ENCODE data around the gene GEMIN5. TPM values are rescaled to one million over a fixed set of nuclear protein-coding genes. Genes with fewer than 3 reads are reported as not detected.

GEMIN5 gene
- total RNA-seq, 1 experiment from 2014 or later, result 30.5 TPM

DNA sequence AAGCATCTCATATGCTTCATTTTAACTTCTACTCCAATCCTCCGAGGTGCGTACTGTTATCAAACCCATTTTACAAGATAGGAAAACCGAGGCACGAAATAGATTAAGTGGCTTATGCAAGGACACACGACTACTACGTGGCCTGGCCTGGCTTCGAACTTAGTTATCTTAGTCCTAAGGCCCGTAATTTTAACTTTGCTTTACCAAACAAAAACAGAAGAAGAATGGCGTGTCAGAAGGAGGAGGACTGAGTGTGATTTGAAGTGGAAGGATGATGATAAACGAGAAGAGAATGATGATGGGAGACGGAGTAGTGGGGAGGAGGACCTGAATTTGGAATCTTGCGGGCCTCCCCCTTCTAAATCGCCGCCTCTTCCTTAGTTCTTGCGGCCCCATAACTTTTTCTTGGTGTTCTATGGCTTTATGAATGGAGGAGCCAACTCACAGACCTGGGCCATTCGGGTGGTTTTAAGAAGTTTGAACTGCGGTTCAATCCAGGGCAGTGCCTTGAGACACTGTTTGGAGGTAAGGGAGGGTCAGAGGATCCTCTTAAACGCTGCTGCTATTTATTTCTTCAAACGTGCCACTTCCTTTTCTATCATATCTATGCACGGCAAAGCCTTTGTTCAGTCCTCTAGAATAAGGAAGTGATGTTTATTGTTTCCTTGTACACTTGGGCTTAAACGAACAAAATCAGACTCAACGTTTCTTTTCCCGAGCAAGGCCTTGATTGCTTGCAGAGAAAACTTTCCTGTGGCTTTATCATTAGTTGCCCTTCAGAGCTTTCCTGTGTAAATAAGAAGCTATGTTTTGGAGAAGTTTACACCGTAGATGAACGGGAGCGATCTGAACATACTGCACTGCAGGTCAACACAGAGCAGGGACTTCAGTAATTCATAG lies 78.8 kb downstream of the GEMIN5 start:
- CTCF ChIA-PET, result interaction anchor here (0.6 to 1.0 kb wide), 5 partner anchors 27 to 894 kb away, joined by 3 to 7 read pairs (median 3); no protein-coding TSS in a partner anchor
- no peak for DNase-seq
- peak overlapping the region; percentile 100 for H3K4me3 Mint-ChIP-seq (ENCODE audit: low read depth, unreplicated experiment)
- TF ChIP-seq, protein P1, sequence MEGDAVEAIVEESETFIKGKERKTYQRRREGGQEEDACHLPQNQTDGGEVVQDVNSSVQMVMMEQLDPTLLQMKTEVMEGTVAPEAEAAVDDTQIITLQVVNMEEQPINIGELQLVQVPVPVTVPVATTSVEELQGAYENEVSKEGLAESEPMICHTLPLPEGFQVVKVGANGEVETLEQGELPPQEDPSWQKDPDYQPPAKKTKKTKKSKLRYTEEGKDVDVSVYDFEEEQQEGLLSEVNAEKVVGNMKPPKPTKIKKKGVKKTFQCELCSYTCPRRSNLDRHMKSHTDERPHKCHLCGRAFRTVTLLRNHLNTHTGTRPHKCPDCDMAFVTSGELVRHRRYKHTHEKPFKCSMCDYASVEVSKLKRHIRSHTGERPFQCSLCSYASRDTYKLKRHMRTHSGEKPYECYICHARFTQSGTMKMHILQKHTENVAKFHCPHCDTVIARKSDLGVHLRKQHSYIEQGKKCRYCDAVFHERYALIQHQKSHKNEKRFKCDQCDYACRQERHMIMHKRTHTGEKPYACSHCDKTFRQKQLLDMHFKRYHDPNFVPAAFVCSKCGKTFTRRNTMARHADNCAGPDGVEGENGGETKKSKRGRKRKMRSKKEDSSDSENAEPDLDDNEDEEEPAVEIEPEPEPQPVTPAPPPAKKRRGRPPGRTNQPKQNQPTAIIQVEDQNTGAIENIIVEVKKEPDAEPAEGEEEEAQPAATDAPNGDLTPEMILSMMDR (IDR thresholded peaks at IDR 0.05; ENCODE audit: unreplicated experiment), result no peak
- H3K36me3 Mint-ChIP-seq (ENCODE audit: insufficient read depth, unreplicated experiment), result peaks cover 35% of the 10 kb centered on the region
- intact Hi-C loops (cut with micrococcal nuclease; ENCODE audit: unreplicated experiment), result loop anchor here (2.0 kb wide), 1 partner anchor 208 kb away; no protein-coding TSS in a partner anchor
- H3K27ac Mint-ChIP-seq (ENCODE audit: unreplicated experiment), result peak overlapping the region; percentile 95
- BruUV-seq (replicated peaks), result TSS peak; percentile 46
- no peaks in the 10 kb centered on the region for H3K9me3 Mint-ChIP-seq (ENCODE audit: low read depth, unreplicated experiment)
- no peaks in the 10 kb centered on the region for H3K27me3 Mint-ChIP-seq (ENCODE audit: unreplicated experiment)
- peaks cover 23% of the 10 kb centered on the region for H3K4me1 Mint-ChIP-seq (ENCODE audit: low read depth, unreplicated experiment)

DNA sequence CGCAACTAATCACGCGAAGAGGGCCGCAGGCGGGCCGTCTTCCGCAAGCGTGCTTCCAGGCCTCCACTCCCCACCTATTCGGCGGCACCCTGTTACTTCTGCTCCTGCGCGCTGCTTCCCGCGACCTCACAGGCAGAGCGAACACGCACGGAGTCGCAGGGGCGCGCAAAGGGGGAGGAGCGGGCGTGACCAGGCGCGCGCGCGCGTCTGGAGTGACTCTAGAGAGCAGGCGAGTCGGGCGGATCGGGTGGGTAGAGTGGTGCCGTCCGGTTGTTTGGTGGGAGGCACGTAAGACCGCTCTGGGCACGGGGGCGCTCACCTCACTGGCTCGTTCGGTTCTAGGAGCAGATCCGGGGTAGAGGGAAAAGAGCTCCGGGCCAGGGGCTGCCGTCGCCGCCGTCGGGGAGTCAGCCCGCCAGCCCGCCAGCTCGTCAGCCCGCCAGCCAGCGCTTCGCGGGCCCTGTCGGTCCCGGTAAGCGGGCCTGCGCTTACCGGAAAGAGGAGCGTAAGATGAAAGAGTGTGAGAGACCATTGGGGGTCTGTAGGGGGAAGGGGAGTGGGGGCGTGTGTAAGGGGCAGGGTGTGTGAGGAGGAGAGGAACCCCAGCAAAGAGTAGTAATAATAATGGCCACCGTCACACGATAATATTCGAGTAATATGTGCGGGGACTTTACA lies 79.6 kb downstream of the GEMIN5 start, which contains the start of gene CNOT8:
CNOT8 (plus strand) TSS at position 331 of the 675 bp plus-strand sequence. CDS start 4,652 bp downstream, outside the sequence.
- no peaks in the 10 kb centered on the region for H3K27me3 Mint-ChIP-seq (ENCODE audit: unreplicated experiment)
- peaks cover 23% of the 10 kb centered on the region for H3K4me1 Mint-ChIP-seq (ENCODE audit: low read depth, unreplicated experiment)
- peak within 1 kb of the TSS; percentile 95 for H3K27ac Mint-ChIP-seq (ENCODE audit: unreplicated experiment)
- TF ChIP-seq, protein P1 (IDR thresholded peaks at IDR 0.05; ENCODE audit: unreplicated experiment), result no peak
- no TSS peak for BruUV-seq (replicated peaks)
- intact Hi-C loops (cut with micrococcal nuclease; ENCODE audit: unreplicated experiment), result loop anchor here (2.0 kb wide), 1 partner anchor 208 kb away; no protein-coding TSS in a partner anchor
- peak; percentile 99 for DNase-seq
- H3K36me3 Mint-ChIP-seq (ENCODE audit: insufficient read depth, unreplicated experiment), result peaks cover 35% of the 10 kb centered on the region
- CTCF ChIA-PET, result interaction anchor here (0.6 to 1.0 kb wide), 5 partner anchors 27 to 894 kb away, joined by 3 to 7 read pairs (median 3); no protein-coding TSS in a partner anchor
- H3K4me3 Mint-ChIP-seq (ENCODE audit: low read depth, unreplicated experiment), result peak within 1 kb of the TSS; percentile 100
- no peaks in the 10 kb centered on the region for H3K9me3 Mint-ChIP-seq (ENCODE audit: low read depth, unreplicated experiment)

DNA sequence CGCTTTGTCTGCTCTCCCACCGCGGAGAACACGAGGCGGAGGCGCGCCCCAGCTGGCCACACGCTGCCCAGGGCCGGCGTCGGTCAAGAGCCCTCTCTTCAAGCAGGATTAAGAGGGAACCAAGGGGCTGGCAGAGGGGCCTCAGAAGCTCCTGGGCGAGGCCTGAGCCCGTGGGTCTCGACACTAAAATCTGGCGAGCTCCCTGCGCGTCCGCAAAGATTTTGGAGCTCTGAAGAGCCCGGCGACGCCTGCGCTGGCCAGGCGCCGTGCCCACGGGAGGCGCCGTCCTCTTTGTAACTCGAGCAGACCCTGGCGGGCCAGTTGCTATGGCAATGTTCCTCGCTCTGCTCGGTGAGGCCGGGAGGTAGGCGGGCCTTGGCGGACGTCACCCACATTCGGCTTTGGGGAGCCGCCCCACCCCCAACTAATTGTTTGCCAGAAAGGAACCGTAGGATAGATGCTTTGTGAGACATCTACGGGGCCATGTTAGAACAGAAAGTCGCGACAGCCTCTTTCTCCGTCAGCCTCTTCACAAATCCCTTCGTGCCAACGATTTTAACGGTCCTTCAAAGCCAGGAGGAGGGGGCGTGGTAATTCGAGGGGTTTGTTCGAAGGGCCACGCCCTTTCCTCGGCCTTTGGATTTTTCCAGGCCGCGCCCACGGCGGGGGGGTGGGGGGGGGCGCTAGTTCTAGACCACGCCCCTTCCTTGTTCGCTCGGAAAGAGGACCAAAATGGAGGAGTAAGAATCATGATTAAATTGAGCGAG lies 80.3 kb downstream of the GEMIN5 start:
- CTCF ChIA-PET, result interaction anchor here (0.6 to 1.2 kb wide), 3 partner anchors 11 to 207 kb away, joined by 3 to 4 read pairs (median 3); no protein-coding TSS in a partner anchor
- intact Hi-C loops (cut with micrococcal nuclease; ENCODE audit: unreplicated experiment), result loop anchor here (2.0 kb wide), 2 partner anchors 99 to 207 kb away; no protein-coding TSS in a partner anchor
- Mint-ChIP-seq H3K4me1 (ENCODE audit: low read depth, unreplicated experiment) (peaks cover 23% of the 10 kb centered on the region), H3K27ac (ENCODE audit: unreplicated experiment) (peak overlapping the region; percentile 95), H3K36me3 (ENCODE audit: insufficient read depth, unreplicated experiment) (peaks cover 35% of the 10 kb centered on the region), H3K4me3 (ENCODE audit: low read depth, unreplicated experiment) (peak overlapping the region; percentile 100), H3K9me3 (ENCODE audit: low read depth, unreplicated experiment) (no peaks in the 10 kb centered on the region), H3K27me3 (ENCODE audit: unreplicated experiment) (no peaks in the 10 kb centered on the region)
- DNase-seq, result peak; percentile 97
- TF ChIP-seq, protein P1 (IDR thresholded peaks at IDR 0.05; ENCODE audit: unreplicated experiment), result no peak
- BruUV-seq (replicated peaks), result no TSS peak

- TF ChIP-seq, protein P1 (IDR thresholded peaks at IDR 0.05; ENCODE audit: unreplicated experiment), result no peak
- CTCF ChIA-PET, result interaction anchor here (0.7 kb wide), 1 partner anchor 146 kb away, joined by 3 read pairs; no protein-coding TSS in a partner anchor
- no peak overlapping the region for H3K27ac Mint-ChIP-seq (ENCODE audit: unreplicated experiment)
Observed at GRCh38 chr5:154851351-154851750, 86.7 kb downstream of the GEMIN5 start.

More at GRCh38 chr5:154851351-154851750, 86.7 kb downstream of the GEMIN5 start:
- Mint-ChIP-seq H3K36me3 (ENCODE audit: insufficient read depth, unreplicated experiment) (peaks cover 4% of the 10 kb centered on the region), H3K9me3 (ENCODE audit: low read depth, unreplicated experiment) (no peaks in the 10 kb centered on the region), H3K4me3 (ENCODE audit: low read depth, unreplicated experiment) (no peak overlapping the region), H3K4me1 (ENCODE audit: low read depth, unreplicated experiment) (no peaks in the 10 kb centered on the region), H3K27me3 (ENCODE audit: unreplicated experiment) (no peaks in the 10 kb centered on the region)
- intact Hi-C loops (cut with micrococcal nuclease; ENCODE audit: unreplicated experiment), result no loop called here
- BruUV-seq (replicated peaks), result no TSS peak
- DNase-seq, result no peak
